Measurements from ENCODE around the gene BMPER. TPM values are rescaled to one million over a fixed set of nuclear protein-coding genes. Genes with fewer than 3 reads are reported as not detected.

The BMPER gene
- total RNA-seq, 2 experiments from 2014 or later, result not detected

GRCh38 chr7:34192906-34193305 is 287.6 kb downstream of the BMPER start:
- no peak for TF ChIP-seq CTCF (IDR thresholded peaks at IDR 0.05)
- H3K36me3 ChIP-seq (ENCODE audit: insufficient read depth, low read length), result no peaks in the 10 kb centered on the region
- ATAC-seq (ENCODE audit: poor library complexity), result no peak
- Mint-ChIP-seq H3K9me3 (no peaks in the 10 kb centered on the region), H3K27me3 (no peaks in the 10 kb centered on the region), H3K36me3 (ENCODE audit: low read depth) (no peaks in the 10 kb centered on the region), H3K27ac (no peak overlapping the region), H3K4me3 (no peak overlapping the region), H3K4me1 (ENCODE audit: low read depth) (no peaks in the 10 kb centered on the region)
- ChIA-PET CTCF (no interaction called here), POLR2A (no interaction called here)
- H3K4me3 ChIP-seq (ENCODE audit: low read length), result no peak overlapping the region
- H3K27me3 ChIP-seq (ENCODE audit: control insufficient read depth in 1 of 2, insufficient read depth in 2 of 2, low read length in 2 of 2), result no peaks in the 10 kb centered on the region
- intact Hi-C loops (cut with DNase I, micrococcal nuclease), result no loop called here
- no peaks in the 10 kb centered on the region for H3K4me1 ChIP-seq (ENCODE audit: insufficient read depth, low read length)
- no peak for DNase-seq
- H3K9me3 ChIP-seq (ENCODE audit: control insufficient read depth in 1 of 2, insufficient read depth in 1 of 2, low read length in 2 of 2), result peaks cover 0 to 16% of the 10 kb centered on the region in 2 experiments
- no peak overlapping the region for H3K27ac ChIP-seq (ENCODE audit: low read depth in 1 of 2, low read length in 2 of 2)

GRCh38 chr7:34198231-34198641 is 292.9 kb downstream of the BMPER start:
- Mint-ChIP-seq H3K27ac (no peak overlapping the region), H3K36me3 (ENCODE audit: low read depth) (no peaks in the 10 kb centered on the region), H3K27me3 (no peaks in the 10 kb centered on the region), H3K4me3 (no peak overlapping the region), H3K9me3 (no peaks in the 10 kb centered on the region), H3K4me1 (ENCODE audit: low read depth) (no peaks in the 10 kb centered on the region)
- Histone ChIP-seq H3K27me3 (ENCODE audit: control insufficient read depth in 1 of 2, insufficient read depth in 2 of 2, low read length in 2 of 2) (no peaks in the 10 kb centered on the region), H3K9me3 (ENCODE audit: control insufficient read depth in 1 of 2, insufficient read depth in 1 of 2, low read length in 2 of 2) (no peaks in the 10 kb centered on the region), H3K4me1 (ENCODE audit: insufficient read depth, low read length) (no peaks in the 10 kb centered on the region), H3K4me3 (ENCODE audit: low read length) (no peak overlapping the region), H3K36me3 (ENCODE audit: insufficient read depth, low read length) (no peaks in the 10 kb centered on the region), H3K27ac (ENCODE audit: low read depth in 1 of 2, low read length in 2 of 2) (no peak overlapping the region)
- intact Hi-C loops (cut with DNase I, micrococcal nuclease), result no loop called here
- no peak for TF ChIP-seq CTCF (IDR thresholded peaks at IDR 0.05)
- DNase-seq (no peak), ATAC-seq (ENCODE audit: poor library complexity) (no peak)
- ChIA-PET POLR2A (no interaction called here), CTCF (interaction anchor here (0.5 to 1.2 kb wide), 2 partner anchors 11 to 923 kb away, joined by 3 read pairs; no protein-coding TSS in a partner anchor)
